ENCODE data around the gene CETP.
"Not testable (repeated sequence)": the region's sequence is repeated elsewhere in the genome, so short reads cannot be mapped to it uniquely, and the experiment has no call there.

CETP gene

DNA sequence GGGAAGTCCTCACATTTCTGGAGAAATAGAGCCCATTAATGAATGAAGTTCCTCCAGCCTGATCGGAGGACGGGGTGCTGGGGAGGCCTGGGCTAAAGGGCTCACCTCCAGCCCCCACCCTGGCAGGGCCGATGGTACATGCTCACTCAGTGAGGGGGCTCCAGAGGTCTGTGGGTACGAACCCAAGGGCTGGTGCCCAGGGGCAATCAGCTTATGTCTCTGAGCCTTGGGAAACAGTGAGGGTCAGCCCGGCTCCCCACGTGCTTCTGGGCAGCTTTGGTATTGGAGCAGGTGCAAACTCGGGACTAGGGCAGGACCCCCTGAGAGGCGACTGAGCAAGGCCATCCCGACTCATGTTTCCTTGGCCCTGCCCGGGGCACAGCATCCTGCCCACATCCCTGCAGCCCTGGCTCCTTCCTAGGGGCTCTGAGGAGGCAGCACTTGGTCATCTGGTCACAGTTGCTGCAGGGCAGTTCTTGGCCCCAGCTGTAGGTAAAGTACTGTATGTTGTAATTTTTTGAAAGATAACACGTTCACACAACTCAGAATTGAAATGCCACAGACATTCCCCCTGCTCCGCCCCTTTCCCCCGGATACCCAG lies 969 bp upstream of the CETP start:
- DNase-seq = no peak

DNA sequence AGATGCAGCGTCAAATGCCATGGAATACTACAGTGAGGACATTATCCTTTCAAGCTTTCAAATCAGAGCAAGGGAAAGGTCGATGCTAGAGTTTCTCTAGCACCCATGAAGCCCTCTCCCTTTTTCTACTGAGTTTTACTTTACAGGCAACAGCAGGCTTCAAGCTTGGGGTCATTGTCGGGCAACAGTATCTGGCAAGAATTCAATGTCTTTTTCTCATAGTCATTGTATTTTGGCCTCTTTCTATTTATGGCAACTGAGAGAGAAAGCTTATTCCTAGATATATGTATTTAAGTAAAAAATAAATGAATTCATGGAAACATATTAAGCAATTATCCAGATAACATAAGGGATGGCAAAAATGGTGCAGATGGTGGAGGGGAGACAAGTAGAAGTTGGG lies 364 bp upstream of the CETP start:
- DNase-seq = no peak

DNA sequence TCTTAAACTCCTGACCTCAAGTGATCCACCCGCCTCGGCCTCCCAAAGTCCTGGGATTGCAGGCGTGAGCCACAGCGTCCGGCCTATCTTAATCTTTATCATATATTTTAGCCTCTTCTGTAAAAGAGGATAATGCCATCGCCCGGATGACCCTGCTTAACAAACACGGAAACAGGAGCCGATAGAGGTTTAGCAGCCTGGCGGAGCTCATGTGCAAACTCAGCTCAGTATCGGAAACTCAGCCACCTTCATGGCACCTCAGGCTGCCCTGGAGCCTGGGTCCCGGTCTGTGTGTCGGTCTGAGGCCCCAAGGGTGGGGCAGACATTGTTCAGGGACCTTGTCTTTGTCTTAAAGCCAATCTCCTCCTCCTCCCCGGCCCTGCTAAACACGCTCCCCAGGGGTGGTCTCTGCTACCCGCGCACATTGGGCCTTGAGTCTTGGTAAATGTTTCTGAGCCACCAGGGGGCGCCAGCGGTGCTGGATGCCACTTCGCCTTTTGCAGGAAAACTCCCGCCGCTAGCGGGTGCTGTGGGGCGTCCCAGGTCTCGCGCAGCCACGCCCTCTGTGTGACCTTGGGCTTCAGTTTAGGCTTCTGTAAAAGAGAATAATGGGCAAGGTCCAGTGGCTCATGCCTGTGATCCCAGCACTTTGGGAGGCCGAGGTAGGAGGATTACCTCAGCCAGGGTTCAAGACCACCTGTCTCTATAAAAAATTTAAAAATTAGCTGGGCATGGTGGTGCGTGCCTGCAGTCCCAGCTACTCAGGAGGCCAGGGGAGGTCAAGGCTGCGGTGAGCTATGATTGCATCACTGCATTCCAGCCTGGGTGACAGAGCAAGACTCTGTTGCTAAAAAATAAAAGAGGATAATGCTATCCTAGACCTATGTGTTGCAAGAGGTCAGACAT lies 2.7 kb downstream of the CETP start:
- peak; percentile 97 for DNase-seq

DNA sequence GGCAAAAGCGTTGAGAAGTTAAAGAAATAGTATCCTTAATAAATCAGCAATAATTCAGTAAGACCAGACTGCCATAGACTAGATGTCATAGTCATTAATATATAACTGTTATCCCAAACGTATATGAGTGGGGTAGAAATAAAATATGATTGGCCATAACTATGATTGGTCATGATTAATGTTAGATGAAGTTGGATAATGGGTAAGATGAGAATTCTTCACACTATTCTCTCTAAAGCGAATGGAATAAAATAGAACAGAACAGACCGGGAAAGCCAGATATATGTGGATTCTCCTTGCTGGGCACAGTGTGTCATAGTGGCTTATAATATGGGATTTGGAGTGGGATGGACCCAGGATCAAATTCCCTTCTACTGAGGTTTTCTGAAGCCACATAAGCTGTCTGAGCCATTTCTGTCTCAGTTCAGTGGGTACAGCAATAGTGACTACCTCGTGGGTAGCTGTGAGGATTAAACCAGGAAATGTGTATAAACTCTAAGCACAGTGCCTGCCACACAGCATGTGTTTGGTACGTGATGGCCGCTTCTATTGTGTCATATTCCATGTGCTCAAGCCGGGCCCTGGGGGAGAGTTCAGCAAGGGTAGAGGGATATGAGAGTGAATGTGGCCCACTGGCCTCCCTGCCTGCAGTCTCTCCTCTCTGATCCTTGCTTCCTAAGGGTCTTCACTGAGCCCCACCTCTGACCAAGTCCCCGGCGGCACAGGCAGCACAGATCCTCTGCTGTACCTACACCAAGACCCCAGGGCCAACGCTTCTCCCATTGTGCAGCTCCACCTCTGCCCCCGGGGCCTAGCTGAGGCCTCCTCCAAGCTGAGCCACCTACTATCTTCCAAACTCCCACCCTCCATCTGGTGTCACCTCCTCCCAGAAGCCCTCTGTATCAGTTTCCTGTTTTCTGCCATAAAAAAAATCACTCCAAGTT lies 3.7 kb downstream of the CETP start:
- no peak for DNase-seq

DNA sequence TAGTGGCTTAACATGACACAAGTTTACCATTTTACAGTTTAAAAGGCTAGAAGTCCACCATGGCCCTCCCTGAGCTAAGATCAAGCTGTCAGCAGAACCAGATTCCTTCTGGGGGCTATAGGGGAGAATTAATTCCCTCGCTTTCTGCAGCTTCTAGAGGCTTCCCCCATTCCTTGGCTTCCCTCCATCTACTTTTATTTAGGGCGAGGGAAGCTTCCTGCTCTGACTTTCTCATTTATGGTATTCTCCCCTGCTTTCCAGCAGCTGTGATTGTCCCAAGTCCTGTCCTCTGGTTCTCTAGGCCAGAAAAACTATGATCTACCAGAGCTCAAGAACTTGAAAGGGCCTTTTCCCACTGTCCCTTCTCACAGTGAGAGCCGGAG lies 4.3 kb downstream of the CETP start:
- DNase-seq = no peak

DNA sequence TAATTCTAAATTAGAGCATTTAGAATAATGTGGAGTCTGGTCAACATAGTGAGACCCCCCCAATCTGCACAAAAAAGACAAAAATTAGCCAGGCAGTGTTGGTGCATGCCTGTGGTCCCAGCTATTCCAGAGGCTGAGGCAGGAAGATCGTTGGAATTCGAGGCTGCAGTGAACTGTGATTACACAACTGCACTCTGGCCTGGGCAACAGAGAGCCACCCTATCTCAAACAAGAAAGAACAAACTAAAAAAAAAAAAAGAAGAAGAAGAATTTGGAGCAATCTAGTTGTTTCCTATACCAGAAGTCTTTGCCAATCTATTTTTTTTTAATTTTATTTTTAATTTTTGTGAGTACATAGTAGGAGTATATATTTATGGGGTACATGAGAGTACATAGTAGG lies 6.0 kb downstream of the CETP start:
- no peak for DNase-seq

DNA sequence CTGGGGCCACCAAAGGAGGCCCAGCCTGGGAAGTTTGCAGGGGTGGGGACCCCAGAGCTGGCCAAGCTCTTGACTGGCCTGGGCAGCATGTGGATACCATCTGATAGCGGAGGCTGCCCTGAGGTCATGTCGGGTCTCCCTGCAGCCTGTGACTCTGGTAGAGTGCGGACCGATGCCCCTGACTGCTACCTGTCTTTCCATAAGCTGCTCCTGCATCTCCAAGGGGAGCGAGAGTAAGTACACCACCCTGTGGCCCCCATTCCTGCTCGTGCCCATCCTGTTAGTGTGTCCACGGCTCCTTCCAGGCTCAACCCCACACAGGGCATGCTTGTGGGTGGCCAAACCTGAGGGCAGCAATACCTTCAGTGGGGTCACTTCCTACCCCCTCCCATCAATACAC lies 8.0 kb downstream of the CETP start:
- no peak for DNase-seq

DNA sequence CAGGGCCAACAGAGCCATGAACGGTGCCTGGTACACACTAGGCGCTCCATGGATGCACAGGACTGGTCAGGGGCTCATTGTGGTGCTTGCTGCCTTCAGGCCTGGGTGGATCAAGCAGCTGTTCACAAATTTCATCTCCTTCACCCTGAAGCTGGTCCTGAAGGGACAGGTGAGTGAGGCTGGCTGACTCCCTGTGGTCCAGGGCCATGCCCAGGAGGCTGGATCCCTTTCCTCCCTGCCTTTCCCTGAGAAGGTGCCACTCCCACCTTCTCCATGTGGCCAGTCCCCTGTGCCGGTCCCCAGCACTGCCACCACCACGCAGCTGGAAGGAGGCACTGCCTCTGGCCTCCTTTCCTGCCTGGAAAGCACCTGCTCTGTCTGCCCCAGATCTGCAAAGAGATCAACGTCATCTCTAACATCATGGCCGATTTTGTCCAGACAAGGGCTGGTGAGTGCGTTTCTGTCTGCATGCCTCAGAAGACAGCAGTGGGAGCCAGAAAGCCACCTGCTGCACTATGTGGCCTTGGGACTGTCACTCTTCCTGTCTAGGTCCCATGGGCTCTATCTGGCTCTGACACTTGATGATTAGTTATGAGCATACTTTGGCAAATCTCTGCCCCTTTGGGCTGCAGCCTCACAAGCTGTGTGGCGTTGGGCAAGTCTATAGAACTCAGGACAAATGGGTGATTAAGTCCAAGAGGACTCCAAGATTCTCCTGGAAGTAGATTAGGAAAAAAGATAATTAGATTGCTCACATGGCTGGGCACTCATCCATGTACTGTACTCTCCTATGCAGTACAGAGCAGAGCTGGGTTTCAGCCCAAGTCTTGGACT lies 9.4 kb downstream of the CETP start:
- DNase-seq = no peak

DNA sequence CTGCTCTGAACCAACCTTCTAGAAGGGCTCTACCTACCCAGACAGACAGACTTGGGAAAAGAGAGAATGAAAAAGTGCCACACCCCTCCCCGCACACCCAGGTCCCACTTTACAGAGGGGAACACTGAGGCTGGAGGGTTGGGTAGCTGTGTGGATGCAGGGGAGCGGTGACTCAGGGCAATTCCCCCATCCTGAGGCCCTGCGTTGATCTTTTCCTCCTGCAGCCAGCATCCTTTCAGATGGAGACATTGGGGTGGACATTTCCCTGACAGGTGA lies 10.0 kb downstream of the CETP start:
- DNase-seq = no peak

DNA sequence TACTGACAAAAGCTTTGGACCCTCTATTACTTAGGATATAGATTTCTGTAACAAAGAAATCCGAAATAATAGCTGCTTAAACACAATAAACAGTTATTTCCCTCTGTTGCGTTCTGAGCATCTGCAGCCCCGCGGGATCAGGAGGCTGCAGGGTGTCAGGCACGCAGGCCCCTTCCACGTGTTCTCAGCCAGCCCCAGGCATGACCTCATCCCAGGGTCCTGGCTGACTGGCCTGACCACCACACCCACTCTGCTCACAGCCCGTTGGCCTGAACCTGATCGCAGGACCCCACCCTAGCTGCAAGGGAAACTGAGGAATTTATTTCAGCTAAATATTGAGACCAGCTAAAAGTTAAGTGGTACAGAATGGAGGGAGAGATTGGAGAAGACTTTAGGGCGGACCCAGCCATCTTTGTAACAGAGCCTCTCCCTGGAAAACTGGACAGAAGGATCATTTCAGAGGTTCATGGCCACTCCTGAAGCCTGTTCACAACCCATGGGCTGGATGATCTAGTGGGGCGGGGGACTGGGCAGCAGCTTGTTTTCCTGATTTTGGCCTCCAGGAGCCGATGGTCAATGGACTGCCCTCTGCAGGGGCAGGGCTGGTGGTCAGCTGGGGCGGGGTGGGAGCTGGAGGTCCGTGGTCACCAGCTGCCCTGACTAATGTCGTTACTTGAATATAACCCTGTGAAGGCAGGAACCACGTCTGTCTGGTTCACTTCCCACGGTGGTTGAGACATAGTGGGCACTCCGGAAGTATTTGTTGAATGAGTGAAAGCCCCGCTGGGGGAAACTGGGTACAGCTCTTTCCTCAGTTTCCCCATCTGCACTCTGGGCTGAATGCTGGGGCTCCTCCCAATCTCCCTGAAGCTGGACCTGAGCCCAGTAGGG lies 10.9 kb downstream of the CETP start:
- DNase-seq = no peak

DNA sequence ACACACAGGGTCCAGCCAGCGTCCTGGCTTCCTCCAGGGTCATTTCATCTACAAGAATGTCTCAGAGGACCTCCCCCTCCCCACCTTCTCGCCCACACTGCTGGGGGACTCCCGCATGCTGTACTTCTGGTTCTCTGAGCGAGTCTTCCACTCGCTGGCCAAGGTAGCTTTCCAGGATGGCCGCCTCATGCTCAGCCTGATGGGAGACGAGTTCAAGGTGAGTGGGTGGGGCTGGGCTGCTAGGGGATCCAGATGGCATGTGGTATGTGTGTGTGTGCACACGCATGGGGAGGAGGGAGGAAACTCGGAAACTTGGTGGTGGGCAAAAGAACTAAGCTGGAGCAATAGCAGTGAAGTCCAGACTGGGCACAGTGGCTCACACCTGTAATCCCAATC lies 11.5 kb downstream of the CETP start:
- no peak for DNase-seq

DNA sequence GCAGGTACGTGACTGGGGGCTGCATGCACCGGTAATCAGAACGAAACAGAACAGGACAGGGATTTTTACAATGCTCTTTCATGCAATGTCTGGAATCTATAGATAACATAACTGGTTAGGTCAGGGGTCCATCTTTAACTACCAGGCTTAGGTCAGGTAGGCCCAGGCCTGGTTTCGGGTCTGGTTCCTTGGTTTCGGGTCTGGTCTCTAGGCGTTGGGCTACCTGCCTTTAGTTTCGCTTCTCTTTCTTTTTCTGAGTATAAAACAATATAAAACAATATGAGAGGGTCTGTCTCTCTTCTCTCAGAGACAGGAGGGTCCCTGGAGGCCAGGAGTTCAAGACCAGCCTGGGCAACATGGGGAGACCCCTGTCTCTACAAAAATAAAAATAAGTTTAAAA lies 12.1 kb downstream of the CETP start:
- not testable (repeated sequence) for DNase-seq

DNA sequence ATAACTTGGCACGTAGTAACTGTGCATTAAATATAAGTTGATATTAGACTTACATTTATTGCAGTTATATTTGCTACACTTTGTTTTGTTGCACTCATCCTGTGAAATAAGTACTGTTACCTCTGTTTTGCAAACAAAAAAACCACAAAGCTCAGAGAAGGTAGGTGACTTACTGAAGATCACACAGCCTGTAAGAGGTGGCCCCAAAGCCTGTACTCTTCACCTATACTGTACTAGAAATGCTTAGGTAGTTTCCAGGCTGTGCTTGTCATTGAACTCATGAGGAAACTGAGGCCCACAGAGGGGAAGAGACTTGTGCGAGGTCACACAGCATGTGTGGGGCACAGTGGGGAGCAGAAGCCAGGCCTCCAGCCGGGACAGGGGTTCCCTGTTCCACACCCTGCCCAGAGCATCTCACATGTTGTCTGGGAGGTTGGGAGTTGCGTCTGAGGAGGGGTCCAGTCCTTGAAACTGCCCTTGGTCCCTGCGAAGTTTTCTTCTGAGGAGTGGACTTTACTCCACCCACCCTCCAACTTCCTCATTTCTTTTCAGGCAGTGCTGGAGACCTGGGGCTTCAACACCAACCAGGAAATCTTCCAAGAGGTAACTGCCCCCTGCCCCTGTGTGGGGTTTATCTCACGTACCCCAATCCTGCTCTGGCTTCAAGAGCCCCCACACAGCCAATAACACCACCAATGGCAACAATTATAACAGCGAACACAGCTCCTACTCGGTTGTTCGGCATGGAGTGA lies 13.0 kb downstream of the CETP start:
- no peak for DNase-seq

DNA sequence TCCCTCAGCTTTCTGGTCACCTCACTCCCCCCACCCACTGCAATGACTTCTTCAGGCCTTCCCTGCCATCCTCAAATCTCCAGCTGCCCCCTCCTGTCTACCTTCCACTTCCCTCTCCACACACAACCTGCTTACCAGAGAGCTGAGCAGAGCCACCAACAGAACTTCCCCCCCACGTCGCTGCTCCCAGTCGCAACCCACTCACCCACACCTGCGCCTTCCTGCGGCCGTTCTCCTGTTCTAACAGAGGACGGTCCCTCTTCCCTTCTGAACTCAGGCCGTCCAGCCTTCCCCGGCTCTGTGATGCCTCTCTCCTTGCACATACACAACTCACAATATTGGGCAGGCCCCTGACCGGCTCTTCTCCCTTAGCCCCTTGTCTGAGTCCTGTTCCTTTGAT lies 14.0 kb downstream of the CETP start:
- no peak for DNase-seq

DNA sequence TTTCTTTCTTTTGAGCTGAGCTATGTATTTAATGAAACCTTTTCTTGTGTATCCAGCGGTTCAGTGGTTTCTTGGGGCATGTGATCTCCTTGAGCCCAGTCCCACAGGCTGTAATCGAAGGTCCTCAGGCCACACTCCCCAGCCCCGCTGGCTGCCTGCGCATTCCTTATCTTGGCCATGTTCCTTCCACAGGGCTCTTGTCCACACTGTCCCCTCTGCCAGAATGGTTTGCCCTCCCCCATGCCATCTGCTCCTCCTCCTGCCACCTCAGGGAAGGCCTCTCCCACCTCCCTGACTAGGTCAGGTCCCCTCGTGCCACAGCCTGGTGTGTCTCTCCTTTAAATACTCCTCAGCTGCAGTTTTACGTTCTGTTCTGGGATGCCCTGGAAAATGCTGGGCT lies 15.5 kb downstream of the CETP start:
- DNase-seq = no peak

DNA sequence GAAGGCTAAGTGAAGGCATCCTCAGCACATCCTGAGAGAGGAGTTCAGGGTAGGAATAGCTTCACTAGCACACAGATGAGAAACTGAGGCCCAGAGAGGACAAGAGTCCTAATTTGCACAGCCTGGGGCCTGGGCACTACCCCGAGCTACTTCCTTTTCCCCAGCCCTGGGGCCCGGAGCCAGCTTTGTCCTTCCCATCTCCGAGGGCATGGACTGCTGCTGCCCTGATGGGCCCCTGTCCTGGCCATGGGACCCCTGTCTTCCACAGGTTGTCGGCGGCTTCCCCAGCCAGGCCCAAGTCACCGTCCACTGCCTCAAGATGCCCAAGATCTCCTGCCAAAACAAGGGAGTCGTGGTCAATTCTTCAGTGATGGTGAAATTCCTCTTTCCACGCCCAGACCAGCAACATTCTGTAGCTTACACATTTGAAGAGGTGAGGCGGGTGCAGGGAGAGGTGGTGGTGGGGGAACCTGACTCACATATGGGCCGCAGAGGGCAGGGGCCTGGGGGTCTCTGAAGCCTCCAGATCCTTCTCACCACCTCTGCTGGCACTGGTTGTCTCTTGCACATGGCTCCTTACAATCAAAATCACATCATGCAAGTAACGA lies 16.2 kb downstream of the CETP start:
- no peak for DNase-seq

DNA sequence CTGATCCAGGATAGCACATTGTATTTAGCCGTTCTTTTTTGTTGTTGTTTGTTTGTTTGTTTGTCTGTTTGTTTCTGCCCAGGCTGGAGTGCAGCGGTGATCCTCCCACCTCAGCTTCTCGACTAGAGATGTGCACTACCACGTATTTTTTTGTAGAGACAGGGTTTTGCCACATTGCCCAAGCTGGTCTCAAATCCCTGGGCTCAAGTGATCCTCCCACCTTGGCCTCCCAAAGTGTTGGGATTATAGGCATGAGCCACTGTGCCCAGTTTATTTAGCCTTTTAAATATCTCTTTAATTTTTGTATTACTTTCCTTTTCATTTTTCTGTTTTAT lies 18.4 kb downstream of the CETP start:
- no peak for DNase-seq

DNA sequence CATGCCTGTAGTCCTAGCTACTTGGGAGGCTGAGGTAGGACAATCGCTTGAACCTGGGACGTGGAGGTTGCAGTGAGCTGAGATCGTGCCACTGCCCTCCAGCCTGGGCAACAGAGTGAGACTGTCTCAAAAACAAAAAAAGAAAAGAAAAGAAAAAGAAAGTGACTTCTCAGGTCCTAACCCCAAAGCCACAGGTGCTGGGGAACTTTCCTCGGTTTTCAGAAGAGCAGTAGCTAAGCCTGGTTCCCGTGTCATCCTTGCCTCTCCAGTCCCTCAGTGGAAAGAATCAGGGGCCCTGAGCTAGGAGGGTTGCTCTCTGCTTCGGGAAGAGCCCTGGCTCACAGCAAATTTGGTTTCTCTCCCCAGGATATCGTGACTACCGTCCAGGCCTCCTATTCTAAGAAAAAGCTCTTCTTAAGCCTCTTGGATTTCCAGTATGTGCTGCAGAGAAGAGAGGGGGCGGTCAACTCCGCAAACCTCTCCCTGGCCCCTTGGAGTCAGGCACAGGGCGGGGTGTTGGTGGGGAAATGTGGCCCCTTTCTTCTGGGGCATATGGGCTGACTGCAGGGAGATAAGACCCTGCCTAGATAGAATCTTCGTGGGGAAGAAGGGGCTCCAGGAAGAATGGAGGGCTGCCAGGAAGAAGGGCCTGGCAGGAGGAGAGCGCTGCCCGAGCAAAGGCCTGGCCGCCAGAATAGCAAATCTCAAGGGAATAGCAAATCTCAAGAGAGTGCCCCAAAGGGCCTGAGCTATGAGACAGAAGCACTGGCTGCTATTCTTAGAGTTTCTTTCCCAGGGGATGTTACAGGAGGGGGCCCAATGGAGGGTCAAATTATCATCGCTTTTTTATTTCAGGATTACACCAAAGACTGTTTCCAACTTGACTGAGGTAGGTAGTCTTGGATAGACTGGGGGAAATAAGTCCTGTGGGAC lies 19.3 kb downstream of the CETP start:
- DNase-seq = no peak

DNA sequence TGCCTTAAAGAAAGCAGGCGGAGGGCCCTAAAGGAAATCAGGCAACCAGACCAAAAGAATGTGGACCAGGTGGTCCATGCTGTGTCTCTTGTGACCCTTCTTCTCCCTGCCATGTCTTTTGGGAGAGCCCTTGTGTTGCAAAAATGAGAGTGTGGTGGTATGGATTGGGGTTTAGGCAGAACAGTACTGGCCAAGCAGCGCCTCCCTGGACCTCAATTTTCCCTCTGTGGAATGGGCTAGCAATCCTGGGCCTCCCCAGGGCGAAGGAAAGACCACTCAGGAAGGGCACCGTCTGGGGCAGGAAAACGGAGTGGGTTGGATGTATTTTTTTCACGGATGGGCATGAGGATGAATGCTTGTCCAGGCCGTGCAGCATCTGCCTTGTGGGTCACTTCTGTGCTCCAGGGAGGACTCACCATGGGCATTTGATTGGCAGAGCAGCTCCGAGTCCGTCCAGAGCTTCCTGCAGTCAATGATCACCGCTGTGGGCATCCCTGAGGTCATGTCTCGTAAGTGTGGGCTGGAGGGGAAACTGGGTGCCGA lies 20.1 kb downstream of the CETP start:
- DNase-seq = no peak

Data from activated naive CD4-positive, alpha-beta T cell treated with anti-CD3 and anti-CD28 coated beads, Interleukin-2, amount 50 U/mL, for 16 hours (primary cell).